Bronchial epithelial cell (primary cell): ENCODE measurements around the gene CACUL1. TPM values are rescaled to one million over a fixed set of nuclear protein-coding genes. Genes with fewer than 3 reads are reported as not detected.

Source experiments
- DNase-seq: peaks from one replicate; pipeline ENCODE4 v3.0.0-alpha.2; 2010; ENCODE audit warnings: low read depth
- FAIRE-seq: peaks from 2 replicates; lab custom pipeline; 2011; peaks lifted over from hg19 to GRCh38; lab: Jason Lieb, UNC
- H3K27me3 ChIP-seq: 2 replicates; pipeline ENCODE4 v1.5.1; 2011; ENCODE audit warnings: low read length; ENCODE audit not compliant: control insufficient read depth, insufficient read depth
- H3K36me3 ChIP-seq: 2 replicates; pipeline ENCODE4 v1.5.1; 2011; ENCODE audit warnings: low read length; ENCODE audit not compliant: control insufficient read depth, insufficient read depth
- H3K4me3 ChIP-seq: 2 replicates; pipeline ENCODE4 v1.5.1; 2011; ENCODE audit warnings: mild to moderate bottlenecking, low read depth, low read length, control low read depth
- total RNA-seq: library from RNA; depleted of rRNA; stranded (reverse); fragments of >200 nt; gene quantifications from 2 replicates; pipeline ENCODE4 v1.2.1, GENCODE V29; 2014
- TF ChIP-seq, protein P1 (sequence below): IDR thresholded peaks from 2 replicates; pipeline ENCODE4 v1.5.1; 2011; ENCODE audit warnings: mild to moderate bottlenecking, moderate library complexity, low read length, control low read depth, inconsistent platforms; ENCODE audit not compliant: insufficient read depth, severe bottlenecking

The CACUL1 gene
- total RNA-seq, 1 donor from 2014 or later, result 18.2 TPM

DNA sequence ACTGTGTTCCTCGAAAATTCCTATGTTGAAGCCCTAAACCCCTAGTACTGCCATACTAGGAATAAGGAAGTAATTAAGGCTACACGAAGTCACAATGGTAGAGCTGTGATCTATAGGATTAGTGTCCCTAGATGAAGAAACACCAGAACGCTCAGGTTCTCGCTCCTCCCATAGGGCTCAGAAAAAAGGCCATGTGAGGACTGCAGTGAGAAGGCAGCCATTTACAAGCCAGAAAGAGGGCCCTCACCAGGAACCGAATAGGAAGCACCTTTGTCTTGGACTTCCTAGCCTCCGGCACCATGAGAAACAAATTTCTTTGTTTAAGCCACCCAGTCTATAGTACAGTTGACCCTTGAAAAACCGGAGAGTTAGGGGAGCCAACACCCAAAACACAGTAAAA, 46.2 kb downstream of the CACUL1 start:
- peaks cover 2% of the 10 kb centered on the region for H3K36me3 ChIP-seq
- no peak for FAIRE-seq
- no peak for DNase-seq
- TF ChIP-seq, protein P1, sequence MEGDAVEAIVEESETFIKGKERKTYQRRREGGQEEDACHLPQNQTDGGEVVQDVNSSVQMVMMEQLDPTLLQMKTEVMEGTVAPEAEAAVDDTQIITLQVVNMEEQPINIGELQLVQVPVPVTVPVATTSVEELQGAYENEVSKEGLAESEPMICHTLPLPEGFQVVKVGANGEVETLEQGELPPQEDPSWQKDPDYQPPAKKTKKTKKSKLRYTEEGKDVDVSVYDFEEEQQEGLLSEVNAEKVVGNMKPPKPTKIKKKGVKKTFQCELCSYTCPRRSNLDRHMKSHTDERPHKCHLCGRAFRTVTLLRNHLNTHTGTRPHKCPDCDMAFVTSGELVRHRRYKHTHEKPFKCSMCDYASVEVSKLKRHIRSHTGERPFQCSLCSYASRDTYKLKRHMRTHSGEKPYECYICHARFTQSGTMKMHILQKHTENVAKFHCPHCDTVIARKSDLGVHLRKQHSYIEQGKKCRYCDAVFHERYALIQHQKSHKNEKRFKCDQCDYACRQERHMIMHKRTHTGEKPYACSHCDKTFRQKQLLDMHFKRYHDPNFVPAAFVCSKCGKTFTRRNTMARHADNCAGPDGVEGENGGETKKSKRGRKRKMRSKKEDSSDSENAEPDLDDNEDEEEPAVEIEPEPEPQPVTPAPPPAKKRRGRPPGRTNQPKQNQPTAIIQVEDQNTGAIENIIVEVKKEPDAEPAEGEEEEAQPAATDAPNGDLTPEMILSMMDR, result no peak
- no peaks in the 10 kb centered on the region for H3K27me3 ChIP-seq
- no peak overlapping the region for H3K4me3 ChIP-seq

DNA sequence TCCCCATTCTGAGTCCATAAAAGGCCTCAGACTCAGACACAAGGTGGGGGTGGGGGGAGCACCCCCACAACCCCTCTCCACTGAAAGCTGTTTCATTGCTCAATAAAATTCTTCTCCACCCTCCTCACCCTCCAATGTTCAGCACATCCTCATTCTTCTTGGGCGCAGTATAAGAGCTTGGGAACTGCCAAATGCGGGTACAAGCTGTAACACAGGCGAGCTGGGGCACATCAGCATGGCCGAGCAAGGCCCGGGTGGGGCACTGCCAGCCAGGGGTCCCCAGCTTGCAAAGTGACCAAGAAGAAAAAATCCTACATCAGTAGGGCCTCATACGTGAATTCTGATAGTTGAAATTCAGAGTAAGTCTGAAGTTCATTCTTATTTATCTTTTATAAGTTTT, 50.1 kb downstream of the CACUL1 start:
- Histone ChIP-seq H3K4me3 (no peak overlapping the region), H3K27me3 (no peaks in the 10 kb centered on the region), H3K36me3 (peaks cover 3% of the 10 kb centered on the region)
- FAIRE-seq (no peak), DNase-seq (peak; percentile 40)
- TF ChIP-seq, protein P1, result no peak

DNA sequence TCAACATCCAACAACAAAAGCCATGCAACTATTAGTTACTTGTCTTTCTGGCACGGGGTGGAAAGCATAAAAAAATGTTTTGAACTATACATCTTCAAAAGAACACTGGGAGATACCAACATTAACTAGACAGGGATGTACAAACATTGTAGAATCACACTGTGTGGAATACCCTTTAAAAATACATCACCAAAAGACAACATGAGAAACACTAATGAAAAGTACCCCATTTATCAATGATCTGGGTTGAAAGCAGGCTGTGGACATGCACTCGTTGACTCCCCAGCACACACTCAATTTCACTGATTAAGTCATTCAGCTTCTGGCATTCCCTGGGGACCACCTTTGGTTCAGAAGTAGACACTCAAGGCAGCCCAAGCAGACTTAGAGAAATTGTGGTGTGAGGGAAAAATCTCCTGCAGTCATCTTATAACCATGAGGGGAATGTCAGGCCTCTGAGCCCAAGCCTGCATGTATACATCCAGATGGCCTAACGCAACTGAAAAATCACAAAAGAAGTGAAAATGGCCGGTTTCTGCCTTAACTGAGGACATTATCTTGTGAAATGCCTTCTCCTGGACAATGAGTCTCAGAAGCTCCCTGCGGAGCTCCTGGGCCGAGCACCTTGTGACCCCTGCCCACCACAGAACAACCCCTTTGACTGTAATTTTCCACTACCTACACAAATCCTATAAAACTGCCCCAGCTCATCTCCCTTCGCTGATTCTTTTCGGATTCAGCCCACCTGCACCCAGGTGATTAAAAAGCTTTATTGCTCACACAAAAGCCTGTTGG, 53.0 kb downstream of the CACUL1 start:
- H3K27me3 ChIP-seq, result no peaks in the 10 kb centered on the region
- no peak overlapping the region for H3K4me3 ChIP-seq
- FAIRE-seq (peak; percentile 90), DNase-seq (no peak)
- H3K36me3 ChIP-seq, result peaks cover 3% of the 10 kb centered on the region
- TF ChIP-seq, protein P1, result no peak

DNA sequence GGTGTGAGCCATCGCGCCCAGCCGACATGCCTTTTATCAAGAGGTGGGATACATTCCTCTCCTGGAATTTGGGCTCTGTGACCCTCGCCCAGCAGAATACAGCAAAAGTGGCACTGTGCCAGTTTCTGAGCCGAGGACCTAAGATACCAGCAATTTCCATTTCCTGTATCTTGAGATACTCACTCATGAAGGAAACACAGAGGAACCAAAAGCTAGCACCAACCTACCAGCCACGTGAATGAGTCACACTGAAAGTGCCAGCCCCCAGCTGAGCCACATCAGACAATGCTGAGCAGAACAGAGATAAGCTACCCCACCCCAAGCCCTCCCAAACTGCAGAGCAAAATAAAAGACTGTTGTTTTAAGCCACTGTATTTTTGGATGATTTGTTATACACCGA, 56.3 kb downstream of the CACUL1 start:
- DNase-seq (peak; percentile 67), FAIRE-seq (no peak)

DNA sequence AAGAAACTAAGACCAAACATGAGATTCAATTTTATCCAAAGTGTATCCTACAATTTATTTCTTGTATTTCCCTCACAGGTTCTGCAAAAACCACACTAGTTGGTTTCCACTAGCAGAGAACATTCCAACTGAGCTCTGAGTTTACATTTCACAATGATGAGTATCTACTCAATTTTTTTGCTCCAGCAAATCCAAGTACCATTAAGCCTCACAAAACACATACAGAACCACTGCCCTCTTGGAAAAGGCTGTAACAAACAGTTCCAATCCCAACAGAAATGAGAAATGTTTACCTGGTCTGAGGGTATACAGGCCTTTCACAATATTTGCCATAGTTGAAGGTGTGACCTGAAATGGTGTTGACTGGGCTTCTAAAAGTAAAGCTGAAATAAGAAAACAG, 59.9 kb downstream of the CACUL1 start:
- TF ChIP-seq, protein P1, result no peak
- DNase-seq, result no peak
- FAIRE-seq, result no peak

More for the DNA sequence above, 56.3 kb downstream of the CACUL1 start:
- Histone ChIP-seq H3K27me3 (no peaks in the 10 kb centered on the region), H3K4me3 (no peak overlapping the region), H3K36me3 (peaks cover 3% of the 10 kb centered on the region)
- TF ChIP-seq, protein P1, result no peak

More for the DNA sequence above, 59.9 kb downstream of the CACUL1 start:
- no peaks in the 10 kb centered on the region for H3K36me3 ChIP-seq
- H3K4me3 ChIP-seq, result no peak overlapping the region
- no peaks in the 10 kb centered on the region for H3K27me3 ChIP-seq
